ENCODE data around the gene IDUA. TPM values are rescaled to one million over a fixed set of nuclear protein-coding genes. Genes with fewer than 3 reads are reported as not detected.

IDUA gene
- total and polyA plus RNA-seq, 2 of the 4 experiments (the other 2 are of a cell fraction), result 0.72 to 12.5 TPM

DNA sequence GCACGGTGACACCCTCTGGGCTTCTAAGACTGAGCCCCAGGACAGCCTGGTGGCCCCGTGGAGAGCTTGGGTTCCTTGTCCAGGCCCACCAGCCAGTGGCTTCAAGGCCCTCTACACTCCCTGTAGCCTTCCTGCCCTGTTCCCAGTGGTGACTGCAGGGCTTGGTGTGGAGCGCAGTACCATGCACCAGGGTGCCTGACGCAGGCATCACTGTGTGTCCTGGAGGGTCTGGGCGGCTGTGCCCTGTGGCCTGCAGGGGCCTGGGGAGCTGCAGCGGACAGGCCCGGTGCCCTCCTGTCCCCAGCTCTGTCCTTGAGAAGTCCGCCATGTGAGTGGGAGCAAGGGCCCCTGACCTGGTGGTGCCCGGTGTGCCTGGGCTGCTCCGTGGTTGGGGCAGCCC is 28.9 kb downstream of the IDUA start:
- H4K20me1 ChIP-seq (ENCODE audit: insufficient read depth, low read length), result peaks cover 30% of the 10 kb centered on the region
- CTCF ChIA-PET, result no interaction called here
- H3K79me1 ChIP-seq (ENCODE audit: low read depth in 1 of 2, low read length in 2 of 2), result peaks cover 0 to 9% of the 10 kb centered on the region in 2 experiments; a peak in 2 of 4 replicates
- no peak overlapping the region for H3K56ac ChIP-seq (ENCODE audit: extremely low read depth, insufficient read depth, low read length)
- no peak overlapping the region for H2BK20ac ChIP-seq (ENCODE audit: low read depth, low read length)
- H3K27me3 ChIP-seq (ENCODE audit: control insufficient read depth, insufficient read depth, low read length), result no peaks in the 10 kb centered on the region
- no peaks in the 10 kb centered on the region for H3K9me3 ChIP-seq (ENCODE audit: control insufficient read depth, insufficient read depth, low read length)
- no peak overlapping the region for H3K4me3 ChIP-seq (ENCODE audit: insufficient read depth, low read depth, low read length)
- H4K8ac ChIP-seq (ENCODE audit: low read depth in 2 of 2, low read length in 2 of 2), result no peak overlapping the region
- no peak for DNase-seq
- H2AK5ac ChIP-seq (ENCODE audit: low read depth, low read length), result no peak overlapping the region
- TF ChIP-seq MAFK (IDR thresholded peaks at IDR 0.05; ENCODE audit: low read depth, low read length), result no peak
- TF ChIP-seq RCOR1 (IDR thresholded peaks at IDR 0.05; ENCODE audit: insufficient replicate concordance, low read length), result no peak
- no peak for TF ChIP-seq RFX5 (IDR thresholded peaks at IDR 0.05; ENCODE audit: low read depth, low read length)
- TF ChIP-seq, protein P1, sequence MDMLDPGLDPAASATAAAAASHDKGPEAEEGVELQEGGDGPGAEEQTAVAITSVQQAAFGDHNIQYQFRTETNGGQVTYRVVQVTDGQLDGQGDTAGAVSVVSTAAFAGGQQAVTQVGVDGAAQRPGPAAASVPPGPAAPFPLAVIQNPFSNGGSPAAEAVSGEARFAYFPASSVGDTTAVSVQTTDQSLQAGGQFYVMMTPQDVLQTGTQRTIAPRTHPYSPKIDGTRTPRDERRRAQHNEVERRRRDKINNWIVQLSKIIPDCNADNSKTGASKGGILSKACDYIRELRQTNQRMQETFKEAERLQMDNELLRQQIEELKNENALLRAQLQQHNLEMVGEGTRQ (IDR thresholded peaks at IDR 0.05; ENCODE audit: low read depth, low read length), result no peak
- TF ChIP-seq BHLHE40 (IDR thresholded peaks at IDR 0.05; ENCODE audit: low read depth, low read length), result no peak
- no peak for TF ChIP-seq MXI1 (IDR thresholded peaks at IDR 0.05; ENCODE audit: borderline replicate concordance, low read depth, low read length)
- no peak for TF ChIP-seq CHD1 (IDR thresholded peaks at IDR 0.05; ENCODE audit: low read depth, low read length)
- no peak for TF ChIP-seq RAD21 (IDR thresholded peaks at IDR 0.05; ENCODE audit: low read length)
- TF ChIP-seq MAZ (IDR thresholded peaks at IDR 0.05; ENCODE audit: borderline replicate concordance, low read depth, low read length), result no peak
- TF ChIP-seq CEBPB (IDR thresholded peaks at IDR 0.05; ENCODE audit: low read depth, low read length), result no peak
- TF ChIP-seq, protein P2, sequence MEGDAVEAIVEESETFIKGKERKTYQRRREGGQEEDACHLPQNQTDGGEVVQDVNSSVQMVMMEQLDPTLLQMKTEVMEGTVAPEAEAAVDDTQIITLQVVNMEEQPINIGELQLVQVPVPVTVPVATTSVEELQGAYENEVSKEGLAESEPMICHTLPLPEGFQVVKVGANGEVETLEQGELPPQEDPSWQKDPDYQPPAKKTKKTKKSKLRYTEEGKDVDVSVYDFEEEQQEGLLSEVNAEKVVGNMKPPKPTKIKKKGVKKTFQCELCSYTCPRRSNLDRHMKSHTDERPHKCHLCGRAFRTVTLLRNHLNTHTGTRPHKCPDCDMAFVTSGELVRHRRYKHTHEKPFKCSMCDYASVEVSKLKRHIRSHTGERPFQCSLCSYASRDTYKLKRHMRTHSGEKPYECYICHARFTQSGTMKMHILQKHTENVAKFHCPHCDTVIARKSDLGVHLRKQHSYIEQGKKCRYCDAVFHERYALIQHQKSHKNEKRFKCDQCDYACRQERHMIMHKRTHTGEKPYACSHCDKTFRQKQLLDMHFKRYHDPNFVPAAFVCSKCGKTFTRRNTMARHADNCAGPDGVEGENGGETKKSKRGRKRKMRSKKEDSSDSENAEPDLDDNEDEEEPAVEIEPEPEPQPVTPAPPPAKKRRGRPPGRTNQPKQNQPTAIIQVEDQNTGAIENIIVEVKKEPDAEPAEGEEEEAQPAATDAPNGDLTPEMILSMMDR (conservative IDR thresholded peaks at IDR 0.05; ENCODE audit: low read depth, low read length), result no peak
- TF ChIP-seq SMC3 (IDR thresholded peaks at IDR 0.05; ENCODE audit: low read depth, low read length), result no peak
- no peak for TF ChIP-seq POLR2A (IDR thresholded peaks at IDR 0.05; ENCODE audit: low read depth, low read length)
- TF ChIP-seq, protein P3, sequence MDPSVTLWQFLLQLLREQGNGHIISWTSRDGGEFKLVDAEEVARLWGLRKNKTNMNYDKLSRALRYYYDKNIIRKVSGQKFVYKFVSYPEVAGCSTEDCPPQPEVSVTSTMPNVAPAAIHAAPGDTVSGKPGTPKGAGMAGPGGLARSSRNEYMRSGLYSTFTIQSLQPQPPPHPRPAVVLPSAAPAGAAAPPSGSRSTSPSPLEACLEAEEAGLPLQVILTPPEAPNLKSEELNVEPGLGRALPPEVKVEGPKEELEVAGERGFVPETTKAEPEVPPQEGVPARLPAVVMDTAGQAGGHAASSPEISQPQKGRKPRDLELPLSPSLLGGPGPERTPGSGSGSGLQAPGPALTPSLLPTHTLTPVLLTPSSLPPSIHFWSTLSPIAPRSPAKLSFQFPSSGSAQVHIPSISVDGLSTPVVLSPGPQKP (IDR thresholded peaks at IDR 0.05; ENCODE audit: borderline replicate concordance, low read depth, low read length), result no peak
- WGBS, 2 experiments (ENCODE audit: extremely low coverage in 2 of 2, insufficient read length in 1 of 2), result 86% methylated on average over 6 of the region's 10 CpGs; no CpG with 5 or more reads in 1 of the 2 experiments
- no peak overlapping the region for H2BK5ac ChIP-seq (ENCODE audit: low read depth, low read length, poor library complexity, severe bottlenecking)
- H3K36me3 ChIP-seq (ENCODE audit: control insufficient read depth, insufficient read depth, low read length), result peaks cover 5% of the 10 kb centered on the region; the same call in 1 of the 2 replicates
- peaks cover 2% of the 10 kb centered on the region; the same call in 1 of the 2 replicates for H3K4me1 ChIP-seq (ENCODE audit: control insufficient read depth, insufficient read depth, low read length)
- H3K18ac ChIP-seq (ENCODE audit: low read depth, low read length), result no peak overlapping the region
- H2BK15ac ChIP-seq (ENCODE audit: low read depth, low read length), result no peak overlapping the region
- POLR2A ChIA-PET (ENCODE audit: unreplicated experiment), result no interaction called here
- peaks cover 4% of the 10 kb centered on the region; the same call in 1 of the 2 replicates for H3K9me1 ChIP-seq (ENCODE audit: insufficient read depth, low read length)
- no peak overlapping the region for H3K14ac ChIP-seq (replicated peaks; ENCODE audit: low read depth, low read length)
- H4K91ac ChIP-seq (ENCODE audit: insufficient read depth, low read depth, low read length), result no peak overlapping the region
- H3K9ac ChIP-seq (ENCODE audit: low read depth, low read length), result no peak overlapping the region
- H3K23ac ChIP-seq (ENCODE audit: low read depth, low read length), result no peak overlapping the region
- BruUV-seq (replicated peaks), result no TSS peak
- ATAC-seq (ENCODE audit: low read depth), result no peak
- H2BK120ac ChIP-seq (ENCODE audit: low read depth, low read length), result no peak overlapping the region
- H3K27ac ChIP-seq (ENCODE audit: insufficient read depth, low read length), result no peak overlapping the region
- in situ Hi-C loops (cut with MboI; ENCODE audit: low sequenced_read_pairs), result no loop called here
- dilution Hi-C loops (cut with HindIII; ENCODE audit: low sequenced_read_pairs, unreplicated experiment), result no loop called here
- intact Hi-C loops (cut with micrococcal nuclease), result no loop called here
- no peak overlapping the region for H3K4me2 ChIP-seq (ENCODE audit: low read depth, low read length)
- H4K5ac ChIP-seq (ENCODE audit: low read depth, low read length), result no peak overlapping the region
- no peak overlapping the region for H3K4ac ChIP-seq (ENCODE audit: low read depth, low read length)
- no peak overlapping the region for H2AK9ac ChIP-seq (replicated peaks; ENCODE audit: low read depth, low read length, poor library complexity)
- no peak overlapping the region for H2AFZ ChIP-seq (replicated peaks; ENCODE audit: low read length, poor library complexity)
